ENCODE data around the gene CCR2.

Gene CCR2

DNA sequence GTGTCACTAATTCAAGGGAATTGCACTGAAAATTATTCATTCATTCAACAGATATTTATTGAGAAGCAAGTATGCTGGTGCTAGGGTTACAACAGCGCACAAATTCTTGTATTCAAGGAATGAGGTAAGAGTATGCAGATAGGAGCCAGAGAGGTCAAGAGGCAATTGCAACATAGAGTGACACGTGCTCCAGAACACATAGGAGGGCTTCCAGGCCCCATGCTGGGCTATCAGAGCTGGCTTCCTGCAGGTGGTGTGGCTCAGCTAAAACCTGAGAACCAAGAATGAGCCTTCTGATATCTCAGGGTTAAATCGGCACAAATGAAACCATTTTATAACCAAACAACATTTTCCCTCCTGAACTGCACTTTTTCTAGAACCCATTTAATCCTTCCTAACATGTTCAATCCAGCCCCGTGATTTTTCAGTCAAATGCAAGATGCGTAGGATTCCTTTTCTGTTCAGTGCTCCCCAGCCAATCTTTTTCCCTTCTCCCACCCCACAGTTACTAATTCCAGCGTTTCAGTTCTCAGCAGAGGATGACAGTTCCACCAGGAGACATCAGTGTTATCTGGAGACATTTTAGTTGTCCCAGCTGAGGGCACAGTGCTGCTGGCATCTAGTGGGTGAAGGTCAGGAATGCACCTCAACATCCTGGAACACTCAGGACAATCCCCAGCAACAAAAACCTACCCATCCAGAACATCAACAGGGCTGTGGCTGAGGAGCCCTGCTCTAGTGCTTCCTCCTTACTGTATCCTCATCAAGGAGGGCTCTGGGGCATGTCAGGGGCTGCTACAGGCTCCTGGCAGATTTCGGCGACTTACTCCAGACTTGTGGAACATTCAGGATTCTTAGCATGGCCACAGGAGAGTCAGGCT, 39.9 kb downstream of the CCR2 start:
- Histone ChIP-seq H3K9me3 (ENCODE audit: control insufficient read depth, insufficient read depth, low read length) (no peaks in the 10 kb centered on the region), H3K27ac (ENCODE audit: low read length) (no peak overlapping the region), H3K27me3 (ENCODE audit: control insufficient read depth, insufficient read depth, low read length) (no peaks in the 10 kb centered on the region), H3K4me3 (ENCODE audit: low read length) (no peak overlapping the region), H3K36me3 (ENCODE audit: control insufficient read depth, insufficient read depth, low read length) (no peaks in the 10 kb centered on the region), H3K4me1 (ENCODE audit: control insufficient read depth, insufficient read depth, low read length) (no peaks in the 10 kb centered on the region)
- WGBS (ENCODE audit: insufficient coverage, insufficient read length) = no CpG with 5 or more reads among the region's 8 CpGs
- DNase-seq (ENCODE audit: low read depth, low spot score) = no peak

DNA sequence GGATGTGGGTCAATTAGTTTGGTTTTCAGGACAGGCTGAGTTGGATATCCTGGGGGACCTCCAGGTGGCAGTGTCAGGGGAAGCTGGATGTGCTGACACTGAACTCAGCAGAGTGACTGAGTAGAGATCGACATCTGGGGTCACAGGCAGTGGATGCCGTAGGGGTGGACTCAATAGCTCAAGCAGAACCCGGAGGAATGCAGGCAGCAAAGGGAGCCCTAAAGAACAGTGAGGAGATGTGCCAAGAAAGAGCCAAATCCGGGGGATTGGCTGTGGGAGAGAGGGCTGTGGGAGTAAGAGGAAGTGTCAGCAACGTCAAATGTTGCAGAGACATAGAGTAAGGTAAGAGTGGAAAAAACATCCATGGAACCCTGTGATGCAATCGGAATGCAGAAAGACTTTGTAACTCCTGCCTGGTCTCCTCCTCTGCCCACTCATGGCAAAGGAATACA, 41.3 kb downstream of the CCR2 start:
- Histone ChIP-seq H3K27me3 (ENCODE audit: control insufficient read depth, insufficient read depth, low read length) (no peaks in the 10 kb centered on the region), H3K9me3 (ENCODE audit: control insufficient read depth, insufficient read depth, low read length) (no peaks in the 10 kb centered on the region), H3K4me3 (ENCODE audit: low read length) (no peak overlapping the region), H3K27ac (ENCODE audit: low read length) (no peak overlapping the region), H3K36me3 (ENCODE audit: control insufficient read depth, insufficient read depth, low read length) (no peaks in the 10 kb centered on the region), H3K4me1 (ENCODE audit: control insufficient read depth, insufficient read depth, low read length) (no peaks in the 10 kb centered on the region)
- no peak for DNase-seq (ENCODE audit: low read depth, low spot score)
- WGBS (ENCODE audit: insufficient coverage, insufficient read length) = no CpG with 5 or more reads among the region's 6 CpGs

DNA sequence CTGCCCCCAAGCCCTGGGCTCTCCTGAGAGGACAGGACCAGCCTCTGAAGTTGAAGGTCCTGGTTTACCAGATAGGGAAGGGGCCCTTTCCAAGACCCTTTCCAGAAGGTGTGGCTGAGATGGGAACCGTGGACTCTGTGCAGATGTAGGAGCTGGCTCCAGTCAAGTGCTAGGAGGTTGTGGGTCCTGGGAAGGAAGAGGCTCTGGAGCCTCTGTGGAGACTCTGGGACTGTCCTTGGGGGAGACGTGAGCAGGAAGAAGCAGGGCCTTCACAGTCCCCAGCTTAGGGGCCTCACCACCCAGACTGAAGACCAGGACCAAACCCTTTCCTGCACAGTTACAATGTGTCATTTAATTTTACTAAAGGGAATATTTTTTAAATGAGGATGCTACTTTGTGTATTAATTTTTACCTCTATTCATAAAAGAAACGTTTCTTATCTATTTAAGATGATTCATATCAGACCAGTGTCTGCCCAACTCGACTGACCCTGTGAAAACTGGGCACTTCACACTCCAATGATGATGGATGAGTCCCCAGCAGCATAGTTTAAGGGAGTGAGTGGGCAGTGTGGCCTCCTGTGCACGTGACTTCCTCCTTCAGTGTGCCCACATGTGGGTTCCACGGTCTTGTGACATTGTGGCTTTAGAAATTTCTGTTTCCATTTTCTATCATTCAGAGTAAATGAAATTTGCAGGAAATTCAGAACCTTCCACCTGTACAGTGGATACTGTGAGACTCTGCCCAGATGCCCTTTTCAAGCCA, 42.0 kb downstream of the CCR2 start:
- H3K9me3 ChIP-seq (ENCODE audit: control insufficient read depth, insufficient read depth, low read length) = no peaks in the 10 kb centered on the region
- no peaks in the 10 kb centered on the region for H3K4me1 ChIP-seq (ENCODE audit: control insufficient read depth, insufficient read depth, low read length)
- H3K36me3 ChIP-seq (ENCODE audit: control insufficient read depth, insufficient read depth, low read length) = no peaks in the 10 kb centered on the region
- no peak overlapping the region for H3K4me3 ChIP-seq (ENCODE audit: low read length)
- no CpG with 5 or more reads among the region's 6 CpGs for WGBS (ENCODE audit: insufficient coverage, insufficient read length)
- no peaks in the 10 kb centered on the region for H3K27me3 ChIP-seq (ENCODE audit: control insufficient read depth, insufficient read depth, low read length)
- no peak overlapping the region for H3K27ac ChIP-seq (ENCODE audit: low read length)
- DNase-seq (ENCODE audit: low read depth, low spot score) = no peak

DNA sequence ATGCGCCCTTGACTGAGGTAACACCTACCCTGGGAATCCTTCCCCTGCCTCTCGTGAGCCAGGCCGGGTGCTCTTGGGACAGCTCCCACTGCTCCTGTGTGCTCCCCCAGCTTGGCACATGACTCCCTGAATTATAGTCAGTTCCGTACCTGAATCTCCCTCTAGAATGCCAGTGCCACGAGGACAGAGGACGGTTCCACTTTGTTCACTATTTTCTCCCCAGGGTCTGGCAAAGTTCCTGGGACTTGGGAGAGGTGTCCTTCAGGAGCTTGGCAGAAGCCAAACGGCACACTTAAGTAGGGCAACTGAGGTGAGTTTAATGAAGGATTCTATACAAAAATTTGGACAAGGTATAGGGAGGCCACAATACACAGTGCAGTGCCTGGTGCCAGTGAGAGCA, 43.2 kb downstream of the CCR2 start:
- no CpG with 5 or more reads among the region's 7 CpGs for WGBS (ENCODE audit: insufficient coverage, insufficient read length)
- H3K36me3 ChIP-seq (ENCODE audit: control insufficient read depth, insufficient read depth, low read length) = no peaks in the 10 kb centered on the region
- no peak for DNase-seq (ENCODE audit: low read depth, low spot score)
- H3K4me1 ChIP-seq (ENCODE audit: control insufficient read depth, insufficient read depth, low read length) = no peaks in the 10 kb centered on the region
- H3K27me3 ChIP-seq (ENCODE audit: control insufficient read depth, insufficient read depth, low read length) = no peaks in the 10 kb centered on the region
- H3K27ac ChIP-seq (ENCODE audit: low read length) = no peak overlapping the region
- no peak overlapping the region for H3K4me3 ChIP-seq (ENCODE audit: low read length)
- H3K9me3 ChIP-seq (ENCODE audit: control insufficient read depth, insufficient read depth, low read length) = no peaks in the 10 kb centered on the region

DNA sequence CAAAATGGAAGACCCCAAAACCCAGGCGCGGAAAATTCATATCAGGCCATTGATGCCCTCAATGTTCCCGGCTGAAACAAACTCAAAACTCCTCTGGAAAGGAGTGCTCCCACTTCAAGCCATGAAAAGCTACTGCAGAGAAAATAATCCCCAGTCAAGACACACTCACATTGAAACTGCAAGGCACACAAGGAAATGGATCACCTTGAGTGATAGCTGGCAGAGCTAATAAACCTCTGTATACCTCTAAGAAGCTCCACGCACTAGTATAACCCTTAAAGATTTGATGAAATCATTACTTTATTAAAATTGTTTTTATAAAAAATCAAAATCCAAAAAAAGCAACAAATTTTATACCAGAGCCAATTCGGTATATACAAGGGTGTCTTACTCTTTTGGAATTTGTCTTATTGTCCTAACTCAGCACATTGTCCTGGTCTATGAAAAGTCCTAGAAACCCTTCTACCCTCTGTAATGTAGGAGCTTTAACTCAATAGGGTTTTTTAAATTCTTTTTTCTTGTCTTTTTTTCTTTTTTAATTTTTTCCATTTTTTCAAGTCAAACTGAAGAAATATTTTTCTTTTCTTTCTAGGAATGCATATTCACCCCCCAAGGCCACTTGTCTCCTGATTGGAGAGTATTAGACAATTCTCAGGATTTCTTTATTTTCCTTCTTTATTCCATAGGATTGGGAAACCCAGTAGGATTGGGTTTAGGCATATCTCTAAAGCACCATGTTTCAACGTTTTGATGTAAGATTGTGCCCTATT, 44.5 kb downstream of the CCR2 start:
- no peak overlapping the region for H3K27ac ChIP-seq (ENCODE audit: low read length)
- H3K36me3 ChIP-seq (ENCODE audit: control insufficient read depth, insufficient read depth, low read length) = no peaks in the 10 kb centered on the region
- no peak for DNase-seq (ENCODE audit: low read depth, low spot score)
- no peaks in the 10 kb centered on the region for H3K9me3 ChIP-seq (ENCODE audit: control insufficient read depth, insufficient read depth, low read length)
- H3K4me1 ChIP-seq (ENCODE audit: control insufficient read depth, insufficient read depth, low read length) = no peaks in the 10 kb centered on the region
- WGBS (ENCODE audit: insufficient coverage, insufficient read length) = no CpG with 5 or more reads among the region's 6 CpGs
- H3K4me3 ChIP-seq (ENCODE audit: low read length) = no peak overlapping the region
- no peaks in the 10 kb centered on the region for H3K27me3 ChIP-seq (ENCODE audit: control insufficient read depth, insufficient read depth, low read length)

DNA sequence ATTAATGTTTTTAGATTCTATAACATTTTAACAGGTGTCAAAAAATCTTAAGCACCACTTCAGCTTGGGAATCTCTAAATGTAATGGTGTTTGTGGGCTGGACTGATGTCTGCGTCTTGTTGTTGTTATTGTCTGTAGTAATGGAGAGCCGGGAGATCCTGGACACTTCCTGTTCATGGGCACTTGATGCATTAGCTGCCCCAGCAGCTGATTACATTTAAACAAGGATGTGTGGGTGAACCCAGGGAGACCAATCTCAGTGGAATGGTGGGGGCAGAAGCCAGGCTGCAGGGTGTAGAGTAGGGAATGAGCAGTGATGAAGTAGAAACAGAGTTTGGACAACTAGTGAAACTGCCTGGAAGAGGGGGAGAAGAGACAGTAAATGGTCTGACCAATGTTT, 45.2 kb downstream of the CCR2 start:
- no CpG with 5 or more reads among the region's 2 CpGs for WGBS (ENCODE audit: insufficient coverage, insufficient read length)
- Histone ChIP-seq H3K9me3 (ENCODE audit: control insufficient read depth, insufficient read depth, low read length) (no peaks in the 10 kb centered on the region), H3K4me3 (ENCODE audit: low read length) (no peak overlapping the region), H3K4me1 (ENCODE audit: control insufficient read depth, insufficient read depth, low read length) (no peaks in the 10 kb centered on the region), H3K36me3 (ENCODE audit: control insufficient read depth, insufficient read depth, low read length) (no peaks in the 10 kb centered on the region), H3K27me3 (ENCODE audit: control insufficient read depth, insufficient read depth, low read length) (no peaks in the 10 kb centered on the region), H3K27ac (ENCODE audit: low read length) (no peak overlapping the region)
- DNase-seq (ENCODE audit: low read depth, low spot score) = no peak

DNA sequence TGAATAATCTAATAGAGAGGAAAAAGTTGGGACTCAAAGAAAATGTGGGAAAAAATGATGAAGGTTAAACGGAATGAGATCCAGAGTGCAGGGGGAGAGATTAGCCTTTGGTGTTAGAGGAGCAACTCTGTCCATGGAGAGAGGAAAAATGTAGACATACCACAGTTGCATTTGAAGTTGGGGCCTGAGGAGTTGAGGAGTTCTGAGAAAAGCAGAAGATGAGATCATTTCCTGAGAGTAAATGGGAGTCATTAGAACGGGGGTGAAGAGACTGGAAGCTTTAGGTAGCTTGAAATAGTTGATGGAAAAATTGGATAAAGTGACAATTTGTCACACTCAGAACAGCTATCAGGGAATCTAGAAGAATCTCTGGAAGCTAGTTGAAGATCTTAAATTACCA, 45.6 kb downstream of the CCR2 start:
- Histone ChIP-seq H3K27me3 (ENCODE audit: control insufficient read depth, insufficient read depth, low read length) (no peaks in the 10 kb centered on the region), H3K9me3 (ENCODE audit: control insufficient read depth, insufficient read depth, low read length) (no peaks in the 10 kb centered on the region), H3K27ac (ENCODE audit: low read length) (no peak overlapping the region), H3K4me3 (ENCODE audit: low read length) (no peak overlapping the region), H3K36me3 (ENCODE audit: control insufficient read depth, insufficient read depth, low read length) (no peaks in the 10 kb centered on the region), H3K4me1 (ENCODE audit: control insufficient read depth, insufficient read depth, low read length) (no peaks in the 10 kb centered on the region)
- 100% methylated on average over 1 of the region's 2 CpGs for WGBS (ENCODE audit: insufficient coverage, insufficient read length)
- DNase-seq (ENCODE audit: low read depth, low spot score) = no peak

DNA sequence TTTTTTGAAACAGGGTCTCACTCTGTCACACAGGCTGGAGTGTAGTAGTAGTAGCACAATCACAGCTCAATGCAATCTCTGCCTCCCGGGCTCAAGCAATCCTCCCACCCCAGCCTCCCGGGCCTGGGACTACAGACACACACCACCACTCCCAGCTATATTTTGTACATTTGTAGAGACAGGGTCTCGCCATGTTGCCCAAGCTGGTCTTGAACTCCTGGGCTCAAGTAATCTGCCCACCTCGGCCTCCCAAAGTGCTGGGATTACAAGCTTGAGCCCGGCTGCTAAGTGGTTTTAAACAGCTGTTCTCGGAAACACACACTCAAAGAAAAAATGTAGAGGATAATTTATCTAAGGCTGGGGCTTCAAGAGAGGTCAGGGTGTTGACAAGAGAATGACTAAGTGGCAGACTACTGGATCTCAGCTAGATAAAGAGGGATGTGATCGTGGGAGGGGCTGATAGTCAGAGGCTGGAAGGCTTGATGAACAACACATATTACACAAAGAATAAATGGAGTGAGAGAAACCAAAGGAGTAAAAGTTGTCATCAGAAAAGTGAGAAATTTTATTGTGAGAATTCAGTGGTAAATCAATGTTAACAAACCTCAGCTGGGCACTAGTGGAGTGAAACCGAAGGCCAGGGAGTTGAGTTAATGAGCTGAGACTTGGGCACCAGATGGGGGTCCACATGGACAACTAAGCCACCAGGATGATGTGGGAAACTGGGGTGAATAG, 46.3 kb downstream of the CCR2 start:
- H3K27ac ChIP-seq (ENCODE audit: low read length) = no peak overlapping the region
- no CpG with 5 or more reads among the region's 8 CpGs for WGBS (ENCODE audit: insufficient coverage, insufficient read length)
- no peak for DNase-seq (ENCODE audit: low read depth, low spot score)
- no peaks in the 10 kb centered on the region for H3K9me3 ChIP-seq (ENCODE audit: control insufficient read depth, insufficient read depth, low read length)
- H3K27me3 ChIP-seq (ENCODE audit: control insufficient read depth, insufficient read depth, low read length) = no peaks in the 10 kb centered on the region
- no peak overlapping the region for H3K4me3 ChIP-seq (ENCODE audit: low read length)
- H3K4me1 ChIP-seq (ENCODE audit: control insufficient read depth, insufficient read depth, low read length) = no peaks in the 10 kb centered on the region
- no peaks in the 10 kb centered on the region for H3K36me3 ChIP-seq (ENCODE audit: control insufficient read depth, insufficient read depth, low read length)

DNA sequence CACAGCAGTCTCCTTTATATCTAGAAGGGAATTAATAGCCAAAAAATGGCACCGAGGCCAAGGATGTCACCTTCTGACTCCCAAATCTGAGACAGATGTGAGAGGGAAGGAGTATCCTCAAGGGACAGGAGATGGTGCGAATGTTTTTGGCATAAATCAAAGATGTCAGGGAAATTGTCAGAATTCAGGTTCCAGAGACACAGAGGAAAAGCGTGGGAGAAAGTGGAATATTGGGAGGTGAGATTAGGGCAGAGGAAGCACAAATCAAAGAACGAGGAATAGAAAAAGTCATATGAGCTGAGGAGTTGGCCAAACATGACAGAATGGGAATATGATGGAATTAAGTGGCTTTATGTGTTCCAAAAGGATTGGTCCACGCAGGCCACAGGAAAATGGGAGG, 46.9 kb downstream of the CCR2 start:
- Histone ChIP-seq H3K36me3 (ENCODE audit: control insufficient read depth, insufficient read depth, low read length) (no peaks in the 10 kb centered on the region), H3K4me1 (ENCODE audit: control insufficient read depth, insufficient read depth, low read length) (no peaks in the 10 kb centered on the region), H3K27ac (ENCODE audit: low read length) (no peak overlapping the region), H3K27me3 (ENCODE audit: control insufficient read depth, insufficient read depth, low read length) (no peaks in the 10 kb centered on the region), H3K4me3 (ENCODE audit: low read length) (no peak overlapping the region), H3K9me3 (ENCODE audit: control insufficient read depth, insufficient read depth, low read length) (no peaks in the 10 kb centered on the region)
- no peak for DNase-seq (ENCODE audit: low read depth, low spot score)
- WGBS (ENCODE audit: insufficient coverage, insufficient read length) = 100% methylated on average over 1 of the region's 5 CpGs

DNA sequence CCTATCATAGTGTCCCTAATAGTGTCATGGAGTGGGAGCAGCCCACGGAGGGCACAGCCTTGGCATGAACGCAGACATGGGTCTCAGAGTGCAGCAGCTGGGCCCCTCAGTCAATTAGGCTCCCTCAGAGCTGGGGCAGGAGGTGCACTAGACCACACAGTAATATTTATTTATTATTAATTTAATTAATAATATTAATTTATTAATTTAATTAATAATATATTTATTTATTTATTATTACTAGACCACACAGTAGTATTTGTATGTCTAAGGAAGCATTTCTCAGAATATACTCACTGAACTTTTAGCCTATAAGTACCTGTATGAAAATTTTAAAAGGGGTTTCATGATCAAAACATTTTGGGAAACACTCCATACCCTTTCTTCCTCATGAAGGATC, 47.7 kb downstream of the CCR2 start:
- Histone ChIP-seq H3K27ac (ENCODE audit: low read length) (no peak overlapping the region), H3K36me3 (ENCODE audit: control insufficient read depth, insufficient read depth, low read length) (no peaks in the 10 kb centered on the region), H3K9me3 (ENCODE audit: control insufficient read depth, insufficient read depth, low read length) (no peaks in the 10 kb centered on the region), H3K4me3 (ENCODE audit: low read length) (no peak overlapping the region), H3K4me1 (ENCODE audit: control insufficient read depth, insufficient read depth, low read length) (no peaks in the 10 kb centered on the region), H3K27me3 (ENCODE audit: control insufficient read depth, insufficient read depth, low read length) (no peaks in the 10 kb centered on the region)
- WGBS (ENCODE audit: insufficient coverage, insufficient read length) = no CpG with 5 or more reads among the region's 2 CpGs
- DNase-seq (ENCODE audit: low read depth, low spot score) = no peak

Measured in iPS DF 6.9 (cell line).